Activated B cell treated with CpG ODN at 0.5 μM for 24 hours (primary cell): ENCODE measurements around the gene CYSLTR2. TPM values are rescaled to one million over a fixed set of nuclear protein-coding genes. Genes with fewer than 3 reads are reported as not detected.
"Not testable (repeated sequence)": the region's sequence is repeated elsewhere in the genome, so short reads cannot be mapped to it uniquely, and the experiment has no call there.

Experiments
- ATAC-seq: fragments of 200-7000 bp; cut with Tn5 transposase; one replicate; pipeline ENCODE4 v1.10.0; 2021; ENCODE audit warnings: low read depth, mild to moderate bottlenecking, moderate library complexity
- CTCF ChIA-PET: fragments of 350-600 bp; sonication (Branson Sonifier 250); formaldehyde crosslinking; loops from one replicate; lab custom pipeline; 2021; ENCODE audit warnings: antibody characterized with exemption; lab: Charles Lee
- POLR2A ChIA-PET: fragments of 350-600 bp; sonication (Branson Sonifier 250); formaldehyde crosslinking; loops from one replicate; lab custom pipeline; 2021; ENCODE audit warnings: antibody characterized with exemption; lab: Charles Lee
- DNase-seq: peaks from one replicate; pipeline ENCODE4 v3.0.0; 2022
- H3K27ac Mint-ChIP-seq: one replicate; pipeline ENCODE4 v1.8.0; 2020; ENCODE audit warnings: mixed read lengths
- H3K27me3 Mint-ChIP-seq: one replicate; pipeline ENCODE4 v1.8.0; 2021; ENCODE audit warnings: mixed read lengths
- H3K36me3 Mint-ChIP-seq: one replicate; pipeline ENCODE4 v1.8.0; 2021; ENCODE audit warnings: low read depth, mixed read lengths
- H3K4me1 Mint-ChIP-seq: one replicate; pipeline ENCODE4 v1.8.0; 2021; ENCODE audit warnings: mixed read lengths
- H3K4me3 Mint-ChIP-seq: one replicate; pipeline ENCODE4 v1.8.0; 2020; ENCODE audit warnings: mild to moderate bottlenecking, mixed read lengths
- H3K9me3 Mint-ChIP-seq: one replicate; pipeline ENCODE4 v1.8.0; 2020; ENCODE audit warnings: mixed read lengths
- intact Hi-C: fragments of 100-400 bp; cut with micrococcal nuclease; formaldehyde crosslinking; loops from one replicate; pipeline ENCODE4 v1.15.1; 2024
- total RNA-seq: library from RNA; stranded (reverse); gene quantifications from 2 replicates; pipeline ENCODE4 v1.2.3, GENCODE V29; 2022
- TF ChIP-seq, protein P1 (sequence below): fragments of 200-600 bp; IDR thresholded peaks from one replicate; pipeline ENCODE4 v1.8.0; 2022; ENCODE audit warnings: antibody characterized with exemption, mild to moderate bottlenecking

The CYSLTR2 gene
- total RNA-seq, 1 donor from 2014 or later: 0.11 TPM

DNA sequence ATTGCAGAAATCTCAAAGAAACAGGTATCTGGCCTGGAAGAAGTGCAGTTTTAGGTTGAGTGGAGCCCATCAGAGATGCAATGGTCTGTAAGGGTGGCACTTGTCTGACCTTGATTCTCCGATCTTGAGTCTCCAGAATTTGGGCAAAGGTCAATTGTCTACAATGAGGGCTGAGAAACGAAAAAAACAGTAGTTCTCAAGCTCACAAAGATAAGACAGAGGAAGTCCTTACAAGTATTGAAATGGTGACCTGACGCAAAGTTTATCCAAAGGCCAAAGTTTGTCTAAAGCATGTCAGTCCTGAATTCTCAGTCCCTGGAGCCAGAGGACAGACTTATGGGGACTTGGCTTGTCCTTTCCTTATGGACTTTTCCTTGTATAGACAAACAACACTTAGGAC is 40.3 kb downstream of the CYSLTR2 start:
- intact Hi-C loops: no loop called here
- Mint-ChIP-seq H3K9me3 (peaks cover 3% of the 10 kb centered on the region), H3K4me1 (no peaks in the 10 kb centered on the region), H3K36me3 (no peaks in the 10 kb centered on the region), H3K4me3 (no peak overlapping the region), H3K27ac (no peak overlapping the region), H3K27me3 (peaks cover 8% of the 10 kb centered on the region)
- TF ChIP-seq, protein P1, sequence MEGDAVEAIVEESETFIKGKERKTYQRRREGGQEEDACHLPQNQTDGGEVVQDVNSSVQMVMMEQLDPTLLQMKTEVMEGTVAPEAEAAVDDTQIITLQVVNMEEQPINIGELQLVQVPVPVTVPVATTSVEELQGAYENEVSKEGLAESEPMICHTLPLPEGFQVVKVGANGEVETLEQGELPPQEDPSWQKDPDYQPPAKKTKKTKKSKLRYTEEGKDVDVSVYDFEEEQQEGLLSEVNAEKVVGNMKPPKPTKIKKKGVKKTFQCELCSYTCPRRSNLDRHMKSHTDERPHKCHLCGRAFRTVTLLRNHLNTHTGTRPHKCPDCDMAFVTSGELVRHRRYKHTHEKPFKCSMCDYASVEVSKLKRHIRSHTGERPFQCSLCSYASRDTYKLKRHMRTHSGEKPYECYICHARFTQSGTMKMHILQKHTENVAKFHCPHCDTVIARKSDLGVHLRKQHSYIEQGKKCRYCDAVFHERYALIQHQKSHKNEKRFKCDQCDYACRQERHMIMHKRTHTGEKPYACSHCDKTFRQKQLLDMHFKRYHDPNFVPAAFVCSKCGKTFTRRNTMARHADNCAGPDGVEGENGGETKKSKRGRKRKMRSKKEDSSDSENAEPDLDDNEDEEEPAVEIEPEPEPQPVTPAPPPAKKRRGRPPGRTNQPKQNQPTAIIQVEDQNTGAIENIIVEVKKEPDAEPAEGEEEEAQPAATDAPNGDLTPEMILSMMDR: no peak
- ATAC-seq: no peak
- no peak for DNase-seq
- POLR2A ChIA-PET: no interaction called here
- CTCF ChIA-PET: no interaction called here

DNA sequence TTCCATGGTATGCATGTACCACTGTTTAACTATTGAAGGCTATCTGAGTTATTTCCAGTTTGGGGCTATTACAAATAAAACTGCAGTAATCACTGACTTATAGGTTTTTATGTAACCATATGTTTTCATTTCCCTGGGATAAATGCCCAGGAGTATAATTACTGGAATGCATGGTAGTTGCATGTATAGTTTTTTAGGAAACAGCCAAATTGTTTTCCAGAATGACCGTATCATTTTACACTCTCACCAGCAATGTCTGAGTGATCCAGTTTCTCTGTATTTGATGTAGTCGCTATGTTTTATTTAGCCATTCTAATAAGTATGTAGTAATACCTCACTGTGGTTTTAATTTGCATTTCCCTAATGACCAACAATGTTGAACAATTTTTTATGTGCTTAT is 42.0 kb downstream of the CYSLTR2 start:
- no peaks in the 10 kb centered on the region for H3K36me3 Mint-ChIP-seq
- H3K27me3 Mint-ChIP-seq: peaks cover 8% of the 10 kb centered on the region
- DNase-seq (no peak), ATAC-seq (no peak)
- intact Hi-C loops: no loop called here
- H3K4me3 Mint-ChIP-seq: no peak overlapping the region
- ChIA-PET CTCF (no interaction called here), POLR2A (no interaction called here)
- H3K4me1 Mint-ChIP-seq: no peaks in the 10 kb centered on the region
- H3K9me3 Mint-ChIP-seq: no peaks in the 10 kb centered on the region
- TF ChIP-seq, protein P1: no peak
- H3K27ac Mint-ChIP-seq: no peak overlapping the region

DNA sequence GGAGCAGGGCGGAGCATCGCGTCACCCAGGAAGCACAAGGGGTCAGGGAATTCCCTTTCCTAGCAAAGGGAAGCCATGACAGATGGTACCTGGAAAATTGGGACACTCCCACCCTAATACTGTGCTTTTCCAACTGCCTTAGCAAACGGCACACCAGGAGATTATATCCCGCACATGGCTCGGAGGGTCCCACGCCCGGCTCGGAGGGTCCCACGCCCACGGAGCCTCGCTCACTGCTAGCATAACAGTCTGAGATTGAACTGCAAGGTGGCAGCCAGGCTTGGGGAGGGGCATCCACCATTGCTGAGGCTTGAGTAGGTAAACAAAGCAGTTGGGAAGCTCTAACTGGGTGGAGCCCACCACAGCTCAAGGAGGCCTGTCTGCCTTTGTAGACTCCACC is 42.9 kb downstream of the CYSLTR2 start:
- CTCF ChIA-PET, intact Hi-C loops, ATAC-seq, H3K36me3 Mint-ChIP-seq, H3K4me3 Mint-ChIP-seq, H3K27me3 Mint-ChIP-seq, H3K9me3 Mint-ChIP-seq, DNase-seq, POLR2A ChIA-PET, H3K4me1 Mint-ChIP-seq, H3K27ac Mint-ChIP-seq: not testable (repeated sequence)

DNA sequence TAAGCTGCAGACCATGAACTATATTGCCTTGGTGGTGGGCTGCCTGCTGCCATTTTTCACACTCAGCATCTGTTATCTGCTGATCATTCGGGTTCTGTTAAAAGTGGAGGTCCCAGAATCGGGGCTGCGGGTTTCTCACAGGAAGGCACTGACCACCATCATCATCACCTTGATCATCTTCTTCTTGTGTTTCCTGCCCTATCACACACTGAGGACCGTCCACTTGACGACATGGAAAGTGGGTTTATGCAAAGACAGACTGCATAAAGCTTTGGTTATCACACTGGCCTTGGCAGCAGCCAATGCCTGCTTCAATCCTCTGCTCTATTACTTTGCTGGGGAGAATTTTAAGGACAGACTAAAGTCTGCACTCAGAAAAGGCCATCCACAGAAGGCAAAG is 53.7 kb downstream of the CYSLTR2 start:
- no peak overlapping the region for H3K4me3 Mint-ChIP-seq
- no peak for ATAC-seq
- CTCF ChIA-PET: no interaction called here
- TF ChIP-seq, protein P1: no peak
- no peaks in the 10 kb centered on the region for H3K4me1 Mint-ChIP-seq
- intact Hi-C loops: no loop called here
- peaks cover 11% of the 10 kb centered on the region for H3K27me3 Mint-ChIP-seq
- no peak overlapping the region for H3K27ac Mint-ChIP-seq
- H3K36me3 Mint-ChIP-seq: no peaks in the 10 kb centered on the region
- DNase-seq: no peak
- no peaks in the 10 kb centered on the region for H3K9me3 Mint-ChIP-seq
- POLR2A ChIA-PET: no interaction called here

DNA sequence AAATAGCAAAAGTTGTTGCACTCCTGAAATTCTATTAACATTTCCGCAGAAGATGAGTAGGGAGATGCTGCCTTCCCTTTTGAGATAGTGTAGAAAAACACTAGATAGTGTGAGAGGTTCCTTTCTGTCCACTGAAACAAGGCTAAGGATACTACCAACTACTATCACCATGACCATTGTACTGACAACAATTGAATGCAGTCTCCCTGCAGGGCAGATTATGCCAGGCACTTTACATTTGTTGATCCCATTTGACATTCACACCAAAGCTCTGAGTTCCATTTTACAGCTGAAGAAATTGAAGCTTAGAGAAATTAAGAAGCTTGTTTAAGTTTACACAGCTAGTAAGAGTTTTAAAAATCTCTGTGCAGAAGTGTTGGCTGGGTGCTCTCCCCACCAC is 55.0 kb downstream of the CYSLTR2 start:
- DNase-seq: no peak
- H3K9me3 Mint-ChIP-seq: peaks cover 2% of the 10 kb centered on the region
- no peak overlapping the region for H3K27ac Mint-ChIP-seq
- POLR2A ChIA-PET: no interaction called here
- H3K4me1 Mint-ChIP-seq: no peaks in the 10 kb centered on the region
- no peak overlapping the region for H3K4me3 Mint-ChIP-seq
- TF ChIP-seq, protein P1: no peak
- peaks cover 12% of the 10 kb centered on the region for H3K27me3 Mint-ChIP-seq
- intact Hi-C loops: no loop called here
- no peaks in the 10 kb centered on the region for H3K36me3 Mint-ChIP-seq
- CTCF ChIA-PET: no interaction called here
- no peak for ATAC-seq

DNA sequence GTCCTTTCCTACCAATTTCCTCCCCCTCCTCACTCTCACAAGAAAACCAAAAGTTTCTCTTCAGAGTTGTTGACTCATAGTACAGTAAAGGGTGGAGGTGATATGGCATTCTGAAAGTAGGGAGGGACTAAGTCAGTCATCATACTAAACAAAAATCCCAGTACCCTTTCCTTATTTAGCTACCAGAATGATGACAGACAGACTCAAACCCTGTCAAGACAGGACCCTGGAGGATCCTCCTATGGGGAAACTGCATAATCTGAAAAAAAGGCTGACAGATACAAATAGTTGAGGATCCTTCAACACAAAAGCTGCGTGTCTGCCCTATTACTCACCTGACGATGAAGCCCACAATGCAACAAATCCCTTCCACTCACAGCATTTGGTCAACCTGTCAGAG is 55.5 kb downstream of the CYSLTR2 start:
- CTCF ChIA-PET: no interaction called here
- no peak for ATAC-seq
- Mint-ChIP-seq H3K9me3 (peaks cover 4% of the 10 kb centered on the region), H3K4me3 (no peak overlapping the region), H3K36me3 (no peaks in the 10 kb centered on the region), H3K27ac (no peak overlapping the region), H3K27me3 (peaks cover 12% of the 10 kb centered on the region), H3K4me1 (no peaks in the 10 kb centered on the region)
- POLR2A ChIA-PET: no interaction called here
- DNase-seq: no peak
- TF ChIP-seq, protein P1: no peak
- intact Hi-C loops: no loop called here
